K562 (cell line): Measurements from ENCODE around the gene SCYL1. TPM values are rescaled to one million over a fixed set of nuclear protein-coding genes. Genes with fewer than 3 reads are reported as not detected.
"Not testable (repeated sequence)": the region's sequence is repeated elsewhere in the genome, so short reads cannot be mapped to it uniquely, and the experiment has no call there.

ENCODE experiments used
- ATAC-seq: fragments of 200-7000 bp; cut with Tn5 transposase; 3 replicates; pipeline ENCODE4 v1.9.1; 2020; ENCODE audit warnings: moderate library complexity
- BruUV-seq: library from RNA; stranded (reverse); fragments of 400-500 nt; replicated peaks from 2 replicates; lab custom pipeline; 2021; lab: Mats Ljungman, UMichigan
- CTCF ChIA-PET: fragments of 300-600 bp; formaldehyde crosslinking; extraction: SDS; loops from one replicate; lab custom pipeline; 2021; ENCODE audit warnings: low intra/inter-chr PET ratio; lab: Yijun Ruan, JAX
- POLR2A ChIA-PET: fragments of 300-600, 350-650 bp; sonication (Branson Sonifier 250); formaldehyde crosslinking; extraction: SDS; loops from one replicate; lab custom pipeline; 2021; ENCODE audit warnings: antibody characterized with exemption, inconsistent platforms; lab: Yijun Ruan, JAX
- DNase-seq, 4 experiments: peaks; one replicate each; pipeline versions ENCODE4 v3.0.0 to v3.0.0-alpha.2; 2011 to 2018; ENCODE audit warnings: low spot score in 3 of 4, mixed read lengths in 3 of 4; ENCODE audit errors: extremely low read depth in 1 of 4
- FAIRE-seq: peaks from 2 replicates; lab custom pipeline; 2011; peaks lifted over from hg19 to GRCh38; lab: Jason Lieb, UNC
- H2AFZ ChIP-seq: 2 replicates; pipeline ENCODE4 v1.6.0; 2011; ENCODE audit warnings: low read depth, low read length, control low read depth, inconsistent platforms
- H3K27ac ChIP-seq: fragments of 200-600 bp; 3 replicates; pipeline ENCODE4 v1.8.0; 2011; ENCODE audit warnings: low read depth, mild to moderate bottlenecking, control low read depth, inconsistent platforms, low read length, moderate library complexity, mixed read lengths; ENCODE audit errors: extremely low read depth
- H3K27me3 ChIP-seq, 2 experiments: fragments of 300-600 bp in 1 of 2; 2 replicates in 1 of 2; 3 replicates in 1 of 2; pipeline versions ENCODE4 v1.6.0 to v1.8.0; 2011; ENCODE audit warnings: inconsistent platforms in 2 of 2, low read length in 2 of 2, mild to moderate bottlenecking in 1 of 2, mixed read lengths in 1 of 2, moderate library complexity in 1 of 2; ENCODE audit not compliant: control insufficient read depth in 2 of 2, insufficient read depth in 2 of 2
- H3K36me3 ChIP-seq: fragments of 300-600 bp; 3 replicates; pipeline ENCODE4 v1.8.0; 2011; ENCODE audit warnings: mild to moderate bottlenecking, low read length, inconsistent platforms; ENCODE audit not compliant: control insufficient read depth, insufficient read depth
- H3K4me1 ChIP-seq, 2 experiments: fragments of 200-600 bp in 1 of 2; replicated peaks in 1 of 2; 2 replicates in 1 of 2; 3 replicates in 1 of 2; pipeline versions ENCODE4 v1.5.1 to v1.8.0; 2011; ENCODE audit warnings: inconsistent platforms in 2 of 2, low read length in 2 of 2, mild to moderate bottlenecking in 1 of 2, mixed read lengths in 1 of 2, moderate library complexity in 1 of 2; ENCODE audit not compliant: control insufficient read depth in 2 of 2, insufficient read depth in 2 of 2
- H3K4me2 ChIP-seq: 2 replicates; pipeline ENCODE4 v1.6.1; 2011; ENCODE audit warnings: low read length, control low read depth, inconsistent platforms, mixed read lengths; ENCODE audit not compliant: insufficient read depth
- H3K4me3 ChIP-seq: fragments of 200-600 bp; sonication (generic), shearing (Covaris generic); 2 replicates; pipeline ENCODE4 v1.5.1; 2016; ENCODE audit warnings: control low read depth, inconsistent platforms
- H3K79me2 ChIP-seq: fragments of 200-600 bp; 3 replicates; pipeline ENCODE4 v1.8.0; 2011; ENCODE audit warnings: low read length, inconsistent platforms; ENCODE audit not compliant: control insufficient read depth, insufficient read depth
- H3K9ac ChIP-seq, 2 experiments: 2 replicates each; pipeline versions ENCODE4 v1.6.0 to v1.6.1; 2011; ENCODE audit warnings: low read depth in 2 of 2, low read length in 2 of 2, control low read depth in 1 of 2, inconsistent platforms in 1 of 2, mild to moderate bottlenecking in 1 of 2, mixed read lengths in 1 of 2; ENCODE audit not compliant: insufficient read depth in 1 of 2
- H3K9me1 ChIP-seq: one replicate; pipeline ENCODE4 v1.6.0; 2011; ENCODE audit warnings: inconsistent platforms, mild to moderate bottlenecking, low read length, moderate library complexity; ENCODE audit not compliant: control insufficient read depth, insufficient read depth
- H3K9me3 ChIP-seq: replicated peaks from 2 replicates; pipeline ENCODE4 v1.5.1; 2011; ENCODE audit warnings: low read depth, low read length, inconsistent platforms; ENCODE audit not compliant: control insufficient read depth, insufficient read depth
- H4K20me1 ChIP-seq: replicated peaks from 2 replicates; pipeline ENCODE4 v1.6.1; 2011; ENCODE audit warnings: low read length, inconsistent platforms, mixed read lengths; ENCODE audit not compliant: control insufficient read depth, insufficient read depth
- C11orf30 ChIP-seq: fragments of 450-650 bp; IDR thresholded peaks from 2 replicates; pipeline ENCODE4 v1.6.1; 2016; ENCODE audit warnings: low read depth, mild to moderate bottlenecking
- PBX2 ChIP-seq, 2 experiments: IDR thresholded peaks in 1 of 2; conservative IDR thresholded peaks in 1 of 2; 2 replicates each; pipeline ENCODE4 v1.6.1; 2016; ENCODE audit warnings: low read depth in 2 of 2, mild to moderate bottlenecking in 1 of 2, missing compliant biosample characterization in 1 of 2, missing genetic modification characterization in 1 of 2, moderate library complexity in 1 of 2
- PKNOX1 ChIP-seq: fragments of 450-650 bp; IDR thresholded peaks from 2 replicates; pipeline ENCODE4 v1.6.1; 2016
- RBBP5 ChIP-seq: fragments of 200-600 bp; sonication (generic); IDR thresholded peaks from 2 replicates; pipeline ENCODE4 v1.6.1; 2012; ENCODE audit warnings: borderline replicate concordance, mild to moderate bottlenecking, low read length, control low read depth, inconsistent platforms; ENCODE audit not compliant: insufficient read depth, poor library complexity, severe bottlenecking
- SP1 ChIP-seq: sonication (generic); formaldehyde crosslinking; IDR thresholded peaks from 2 replicates; pipeline ENCODE4 v1.8.1; 2022; ENCODE audit warnings: mild to moderate bottlenecking, missing genetic modification reagents
- ZFX ChIP-seq: sonication (generic); formaldehyde crosslinking; IDR thresholded peaks from 2 replicates; pipeline ENCODE4 v1.8.0; 2022; ENCODE audit warnings: mild to moderate bottlenecking, missing genetic modification reagents, moderate library complexity
- ZNF316 ChIP-seq: fragments of 450-650 bp; IDR thresholded peaks from 2 replicates; pipeline ENCODE4 v1.6.1; 2016
- WGBS: fragments of 100-300 bp; shearing (Covaris generic); methylation state at CpG from one replicate; pipeline ENCODE4 v1.1.6; 2016; ENCODE audit warnings: low coverage, mixed read lengths; ENCODE audit not compliant: insufficient coverage; ENCODE audit errors: missing lambda C conversion rate; 5-methylcytosine and 5-hydroxymethylcytosine counted together
- in situ Hi-C: fragments of 300-500 bp; cut with MboI; formaldehyde crosslinking; loops from 4 replicates; pipeline ENCODE4 v1.15.0; 2018; ENCODE audit warnings: inconsistent platforms, mixed read lengths
- intact Hi-C: fragments of 100-400 bp; cut with micrococcal nuclease; formaldehyde crosslinking; loops from 2 replicates; pipeline ENCODE4 v1.14.2; 2022
- polyA plus RNA-seq, 8 experiments: library from polyadenylated mRNA; depleted of rRNA in 4 of 8; stranded (reverse) in 5 of 8; unstranded in 3 of 8; fragments of >200 nt; fragmentation: Nextera tagmentation in 2 of 8; fragmentation: Illumina TruSeq in 1 of 8; extraction: Ambion mirVana in 2 of 8; extraction: Trizol in 1 of 8; gene quantifications; 2 replicates each; pipeline versions ENCODE4 v1.2.1 to v1.2.3, GENCODE V29; 2011 to 2014; ENCODE audit warnings: inconsistent platforms in 1 of 8, missing spikeins in 1 of 8
- total RNA-seq, 7 experiments: library from RNA; depleted of rRNA in 6 of 7; stranded (reverse); fragments of >200 nt in 6 of 7; fragmentation: Illumina TruSeq in 2 of 7; extraction: Trizol in 2 of 7; gene quantifications; 2 replicates each; pipeline versions ENCODE4 v1.2.1 to v1.2.3, GENCODE V29; 2011 to 2021; ENCODE audit warnings: low replicate concordance in 1 of 7

The SCYL1 gene
- total and polyA plus RNA-seq, 9 of the 15 experiments (the other 6 are each of a cell fraction or from before 2014, with no cell fraction given): 1.9 to 145 (median 57.6) TPM

DNA sequence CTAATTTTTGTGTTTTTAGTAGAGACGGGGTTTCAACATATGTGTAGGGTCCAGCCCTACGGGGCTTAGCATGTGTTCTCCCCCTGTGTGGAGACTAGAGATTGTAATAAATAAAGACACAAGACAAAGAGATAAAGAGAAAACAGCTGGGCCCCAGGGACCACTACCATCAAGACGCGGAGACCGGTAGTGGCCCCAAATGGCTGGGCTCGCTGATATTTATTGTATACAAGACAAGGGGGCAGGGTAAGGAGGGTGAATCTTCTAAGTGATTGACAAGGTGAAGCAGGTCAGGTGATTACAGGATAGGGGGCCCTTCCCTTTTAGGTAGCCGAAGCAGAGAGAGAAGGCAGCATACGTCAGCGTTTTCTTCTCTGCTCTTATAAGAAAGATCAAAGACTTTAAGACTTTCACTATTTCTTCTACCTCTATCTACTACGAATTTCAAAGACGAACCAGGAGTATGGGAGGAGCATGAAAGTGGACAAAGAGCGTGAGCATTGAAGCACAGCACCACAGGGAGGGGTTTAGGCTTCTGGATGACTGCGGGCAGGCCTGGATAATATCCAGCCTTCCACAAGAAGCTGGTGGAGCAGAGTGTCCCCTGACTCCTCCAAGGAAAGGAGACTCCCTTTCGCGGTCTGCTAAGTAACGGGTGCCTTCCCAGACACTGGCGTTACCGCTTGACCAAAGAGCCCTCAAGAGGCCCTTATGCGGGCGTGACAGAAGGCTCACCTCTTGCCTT is 2.9 kb upstream of the SCYL1 start:
- H3K9me3 ChIP-seq; H3K27me3 ChIP-seq; in situ Hi-C loops; BruUV-seq; DNase-seq; H3K9me1 ChIP-seq; H4K20me1 ChIP-seq; FAIRE-seq; intact Hi-C loops; CTCF ChIA-PET; TF ChIP-seq PBX2 (CRISPR knock-in tag; IDR thresholded peaks at IDR 0.05; ENCODE audit: low read depth): not testable (repeated sequence)
- POLR2A ChIA-PET: interaction anchor here (1.2 to 1.8 kb wide), 2 partner anchors 20 to 98 kb away, joined by 3 to 12 read pairs; partner anchors contain the start of gene NEAT1
- Histone ChIP-seq H3K9ac (peak overlapping the region; percentile 20 to 59; a peak in 2 of 4 replicates), H2AFZ (peak overlapping the region; percentile 84), H3K36me3 (peaks cover 10% of the 10 kb centered on the region; the same call in 2 of the 3 replicates), H3K4me1 (peaks cover 38 to 40% of the 10 kb centered on the region in 2 experiments)
- 0 out of 2 replicates have a peak, but pooled peaks have one; percentile 41 for TF ChIP-seq ZFX (CRISPR knock-in tag)
- TF ChIP-seq PKNOX1: peak; percentile 79
- TF ChIP-seq ZNF316: peak; percentile 76
- TF ChIP-seq RBBP5: peak; percentile 21
- peak; percentile 33; the same call in 1 of the 2 replicates for TF ChIP-seq PBX2 (tag; conservative IDR thresholded peaks at IDR 0.05; ENCODE audit: low read depth)
- TF ChIP-seq SP1: 0 out of 2 replicates have a peak, but pooled peaks have one; percentile 18
- TF ChIP-seq C11orf30: peak; percentile 59
- TF ChIP-seq, all 486 proteins: peak for 7; not testable (repeated sequence) for 479
- not testable (repeated sequence) for H3K4me3 ChIP-seq, H3K27ac ChIP-seq, ATAC-seq
- 28% methylated on average over 17 of the region's 20 CpGs for WGBS
- peaks cover 23% of the 10 kb centered on the region for H3K79me2 ChIP-seq
- peak overlapping the region; percentile 55 for H3K4me2 ChIP-seq
